HG02885 (cell line): Measurements from ENCODE around the gene P2RX3.

ENCODE experiments used
- ATAC-seq: cut with Tn5 transposase; IDR thresholded peaks from one replicate; pipeline ENCODE4 v1.9.1; 2021; ENCODE audit warnings: mild to moderate bottlenecking; ENCODE audit not compliant: unreplicated experiment, poor library complexity

P2RX3 gene

GRCh38 chr11:57409321-57410100 lies 71.4 kb downstream of the P2RX3 start:
- ATAC-seq: no peak

- ATAC-seq: no peak
Measured at GRCh38 chr11:57410287-57410686, 72.1 kb downstream of the P2RX3 start.

GRCh38 chr11:57413681-57414080 lies 75.5 kb downstream of the P2RX3 start:
- ATAC-seq: no peak

- ATAC-seq: no peak
Measured at GRCh38 chr11:57414612-57415212, 76.6 kb downstream of the P2RX3 start.

- ATAC-seq: no peak
Measured at GRCh38 chr11:57416436-57416835, 78.3 kb downstream of the P2RX3 start.

- no peak for ATAC-seq
Measured at GRCh38 chr11:57417056-57417455, 78.9 kb downstream of the P2RX3 start.

- no peak for ATAC-seq
Measured at GRCh38 chr11:57418131-57418530, 80.0 kb downstream of the P2RX3 start.

GRCh38 chr11:57419146-57419545 lies 81.0 kb downstream of the P2RX3 start:
- ATAC-seq: no peak

- no peak for ATAC-seq
Measured at GRCh38 chr11:57421066-57421465, 82.9 kb downstream of the P2RX3 start.

GRCh38 chr11:57421805-57422204 lies 83.7 kb downstream of the P2RX3 start:
- ATAC-seq: no peak
